Hypothalamus (tissue), 51 donors: ENCODE results near the gene TYRP1.

ENCODE experiments used
- DNase-seq, 51 donors: peaks; one replicate each; lab custom pipeline; 2025; lab: John Stamatoyannopoulos, UW

Gene TYRP1

DNA sequence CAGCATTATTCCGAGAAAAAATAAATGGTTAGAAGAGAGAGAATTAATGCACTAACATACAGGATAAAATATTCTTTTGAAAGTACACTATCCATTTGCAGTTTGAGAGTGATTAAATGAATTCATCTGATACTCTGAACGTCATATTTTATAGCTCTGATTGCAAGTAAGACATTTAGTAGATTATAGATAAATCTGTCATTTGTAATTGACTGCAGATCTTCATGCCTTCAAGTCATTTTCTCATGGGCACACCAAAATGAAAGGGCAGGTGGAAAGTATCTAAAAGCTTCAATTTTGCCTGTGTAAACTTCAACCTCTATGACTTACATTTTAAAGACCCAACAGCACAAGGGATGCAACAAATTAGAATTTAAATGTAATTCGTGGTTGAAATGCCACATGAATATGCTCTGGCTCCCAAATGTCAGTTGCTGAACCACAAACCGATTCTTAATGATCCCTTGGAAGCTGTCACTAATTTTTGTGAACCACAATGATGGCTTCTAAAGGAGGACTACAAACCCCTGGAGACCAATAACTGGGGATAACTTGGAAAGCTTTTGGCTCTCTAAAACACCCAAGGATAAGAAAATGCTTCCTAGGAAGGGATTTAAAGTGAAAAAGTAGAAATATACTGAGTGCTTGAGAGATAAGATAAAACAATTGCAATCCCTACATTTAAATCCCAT, 3.9 kb downstream of the TYRP1 start:
- DNase-seq = no peak

DNA sequence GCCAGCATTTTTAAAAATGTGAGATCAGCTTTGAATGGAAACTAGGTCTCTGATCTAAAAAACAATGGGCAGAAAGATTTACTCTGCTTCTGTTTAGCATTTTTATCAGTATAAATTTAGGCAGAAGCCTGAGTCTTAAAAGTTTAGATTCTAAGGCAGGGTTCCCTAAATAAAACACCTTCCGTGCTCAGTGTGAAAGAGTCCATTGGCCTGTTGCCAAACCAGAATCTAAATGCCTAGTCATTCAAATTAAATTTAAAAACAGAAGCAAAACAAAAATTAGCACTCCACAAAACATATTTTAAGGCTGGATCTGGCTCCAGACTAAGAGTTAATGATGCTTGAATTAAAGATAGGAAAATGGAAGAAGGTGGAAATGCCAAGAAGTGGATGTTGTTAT, 4.5 kb downstream of the TYRP1 start:
- DNase-seq = no peak

DNA sequence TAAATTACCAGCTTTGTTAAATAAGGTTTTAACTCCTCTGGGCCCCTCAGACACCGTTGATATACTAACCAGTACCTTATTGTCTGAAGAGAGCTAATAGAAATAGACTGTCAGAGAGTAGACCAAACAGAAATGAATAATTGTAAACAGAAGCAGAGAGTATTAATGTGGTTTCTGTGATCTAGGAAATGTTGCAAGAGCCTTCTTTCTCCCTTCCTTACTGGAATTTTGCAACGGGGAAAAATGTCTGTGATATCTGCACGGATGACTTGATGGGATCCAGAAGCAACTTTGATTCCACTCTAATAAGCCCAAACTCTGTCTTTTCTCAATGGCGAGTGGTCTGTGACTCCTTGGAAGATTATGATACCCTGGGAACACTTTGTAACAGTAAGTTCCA, 5.1 kb downstream of the TYRP1 start:
- DNase-seq = no peak

DNA sequence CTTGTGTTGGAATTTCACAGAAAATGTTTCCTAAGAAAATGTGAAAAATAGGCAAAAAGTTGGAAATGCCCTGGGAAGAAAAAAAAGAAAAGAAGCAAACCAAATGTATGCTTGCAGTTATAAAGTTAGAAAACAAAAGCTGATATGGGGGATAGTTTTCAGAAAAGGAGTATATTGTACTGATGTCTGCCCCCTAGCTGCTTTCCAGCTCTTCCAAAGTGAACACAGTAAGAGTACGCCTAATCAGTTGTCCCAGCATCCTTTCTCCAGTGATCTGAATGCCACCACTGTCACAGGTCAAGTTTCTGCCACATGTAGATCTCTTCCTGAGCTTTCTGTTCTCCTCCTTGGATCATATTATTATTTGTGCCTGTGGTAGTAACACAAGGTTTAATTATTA, 5.8 kb downstream of the TYRP1 start:
- no peak for DNase-seq

DNA sequence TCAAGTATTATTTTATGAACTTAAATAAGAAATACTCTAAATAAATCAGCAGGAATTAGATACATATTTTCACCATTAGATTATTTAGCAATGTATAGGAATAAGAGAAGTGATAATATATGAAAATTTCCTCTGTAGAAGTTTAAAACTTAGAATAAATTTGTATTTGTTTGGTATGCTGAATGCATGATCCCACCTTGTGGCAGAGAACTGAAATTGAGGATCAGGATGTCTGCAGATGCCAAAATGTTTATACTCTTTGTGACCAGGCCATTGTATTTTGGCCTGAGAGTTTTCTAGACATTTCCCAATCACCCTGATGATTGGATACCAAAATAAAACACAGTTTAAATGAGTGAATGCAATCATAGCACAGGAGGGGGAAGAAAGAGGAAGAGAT, 6.3 kb downstream of the TYRP1 start:
- no peak for DNase-seq

DNA sequence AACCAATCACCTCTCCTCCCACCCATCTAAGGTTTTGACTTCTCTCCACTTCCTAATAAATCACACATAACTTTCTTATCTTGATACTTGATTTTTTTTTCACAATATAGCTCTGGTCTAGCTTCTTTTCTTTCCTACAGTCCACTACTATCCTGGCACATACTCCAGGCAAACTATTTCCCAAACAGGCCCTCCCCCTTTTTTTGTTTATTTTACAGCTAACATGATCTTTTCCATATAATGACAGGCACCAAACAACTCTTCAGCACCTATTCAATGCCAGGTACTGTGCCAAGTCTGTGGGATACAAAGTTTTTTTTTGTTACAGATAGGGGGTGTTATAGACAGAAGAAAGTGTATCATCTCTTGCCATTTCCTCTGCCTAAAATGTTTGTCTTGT, 7.9 kb downstream of the TYRP1 start:
- no peak for DNase-seq

DNA sequence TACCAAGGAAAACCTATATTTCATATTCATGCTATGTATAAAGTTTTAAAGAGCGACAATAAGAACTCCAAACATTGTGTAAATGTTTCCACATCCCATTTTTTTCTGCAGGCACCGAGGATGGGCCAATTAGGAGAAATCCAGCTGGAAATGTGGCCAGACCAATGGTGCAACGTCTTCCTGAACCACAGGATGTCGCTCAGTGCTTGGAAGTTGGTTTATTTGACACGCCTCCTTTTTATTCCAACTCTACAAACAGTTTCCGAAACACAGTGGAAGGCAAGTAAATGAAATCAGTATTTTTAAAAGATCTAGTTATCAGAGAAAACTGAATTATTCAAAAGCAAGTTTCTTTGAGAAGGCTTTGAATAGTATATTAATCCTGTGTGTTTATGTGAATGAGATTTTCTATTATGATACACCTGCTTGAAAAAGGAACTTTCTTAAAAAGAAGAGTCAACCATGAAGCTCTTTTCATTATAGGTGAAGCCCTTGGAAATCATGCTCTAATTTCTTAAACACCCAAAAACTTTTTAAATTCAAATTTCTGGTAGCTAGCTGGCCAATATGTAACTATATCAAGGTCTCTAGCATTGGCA, 9.1 kb downstream of the TYRP1 start:
- DNase-seq = peak in 11 of 51 donors; percentile 2 to 38 (median 6)

DNA sequence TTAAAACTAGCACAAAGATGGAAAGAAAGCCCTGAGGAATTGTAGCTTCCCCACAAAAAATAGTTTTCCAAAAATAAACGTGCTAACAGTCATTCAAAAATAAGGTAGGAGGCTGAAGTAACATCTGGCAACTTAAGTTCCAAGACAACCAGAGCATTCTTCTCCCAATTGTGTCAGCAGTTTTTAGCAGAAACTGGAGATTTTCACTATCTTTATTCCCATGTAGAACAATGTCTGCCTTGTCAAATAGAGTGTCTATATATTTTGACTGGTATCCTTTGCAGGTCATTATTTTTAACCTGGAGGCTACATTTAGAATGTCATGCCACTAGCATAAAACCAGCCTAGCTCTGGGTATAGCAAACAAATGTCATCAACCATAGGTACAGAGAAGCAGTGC, 10.8 kb downstream of the TYRP1 start:
- DNase-seq = no peak

DNA sequence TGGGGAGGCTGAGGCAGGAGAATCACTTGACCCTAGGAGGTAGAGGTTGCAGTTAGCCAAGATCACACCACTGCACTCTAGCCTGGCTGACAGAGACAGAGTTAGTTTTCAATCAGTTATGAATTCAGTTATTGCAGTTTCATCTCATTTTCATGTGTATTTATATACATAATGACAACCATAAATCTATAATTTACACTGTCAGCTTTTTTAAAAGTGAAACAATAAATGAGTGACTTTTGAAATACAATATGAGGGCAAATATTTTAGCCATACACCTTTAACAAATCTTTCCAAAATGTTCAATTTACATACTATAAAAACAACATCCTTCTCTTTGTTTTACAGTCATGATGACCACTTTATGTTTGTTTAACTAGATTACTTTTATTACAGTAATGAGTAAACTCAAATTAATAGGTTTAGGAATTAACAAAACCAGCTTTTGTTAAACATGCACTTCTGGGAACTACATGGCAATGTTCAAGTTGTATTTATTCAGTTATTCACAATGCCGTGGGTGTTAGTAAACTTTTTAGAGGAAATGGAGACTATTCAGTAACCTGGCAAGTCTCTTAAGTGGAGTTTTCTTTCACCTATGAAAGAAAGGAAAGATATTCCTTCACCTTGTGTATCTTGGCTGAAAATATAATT, 12.7 kb downstream of the TYRP1 start:
- DNase-seq = no peak

DNA sequence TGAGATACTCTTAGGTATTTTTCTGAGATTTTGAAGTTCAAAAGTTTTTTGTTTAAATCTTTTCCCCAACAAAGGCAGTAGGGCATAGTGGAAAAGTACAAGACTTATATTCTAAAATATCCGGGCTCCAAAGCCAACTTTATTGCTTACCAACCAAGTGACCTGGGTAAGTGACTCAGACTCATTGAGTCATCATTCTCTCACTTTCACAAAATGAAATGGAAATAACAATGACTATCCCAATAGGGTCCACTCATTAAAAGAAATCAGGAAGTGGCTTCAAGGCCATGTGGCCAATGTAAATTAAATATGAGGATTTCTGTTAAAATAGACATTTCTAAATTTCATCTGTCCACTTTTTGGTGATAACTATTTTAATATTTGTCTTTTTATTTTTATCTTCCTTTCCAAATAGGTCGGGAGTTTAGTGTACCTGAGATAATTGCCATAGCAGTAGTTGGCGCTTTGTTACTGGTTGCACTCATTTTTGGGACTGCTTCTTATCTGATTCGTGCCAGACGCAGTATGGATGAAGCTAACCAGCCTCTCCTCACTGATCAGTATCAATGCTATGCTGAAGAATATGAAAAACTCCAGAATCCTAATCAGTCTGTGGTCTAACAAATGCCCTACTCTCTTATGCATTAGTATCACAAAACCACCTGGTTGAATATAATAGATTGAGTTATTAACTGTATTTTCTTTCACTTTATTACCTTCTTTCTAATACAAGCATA, 15.5 kb downstream of the TYRP1 start:
- no peak for DNase-seq

DNA sequence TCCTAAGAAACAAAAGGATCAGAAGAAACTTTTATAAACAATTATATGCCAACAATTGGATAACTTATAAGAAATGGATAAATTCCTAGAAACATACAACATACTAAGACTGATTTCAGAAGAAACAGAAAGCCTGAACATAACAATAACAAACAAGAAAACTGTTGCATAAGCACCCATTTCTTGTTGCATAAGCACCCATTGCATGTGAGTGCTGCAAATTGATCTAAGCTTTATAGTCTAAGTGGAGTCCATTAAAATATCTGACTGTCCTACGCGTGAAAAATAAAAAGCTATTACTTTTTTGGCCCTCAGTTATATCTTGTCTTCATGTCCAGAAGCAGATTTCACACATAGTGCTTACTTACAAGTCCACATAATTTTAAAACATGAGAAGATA, 19.3 kb downstream of the TYRP1 start:
- no peak for DNase-seq

DNA sequence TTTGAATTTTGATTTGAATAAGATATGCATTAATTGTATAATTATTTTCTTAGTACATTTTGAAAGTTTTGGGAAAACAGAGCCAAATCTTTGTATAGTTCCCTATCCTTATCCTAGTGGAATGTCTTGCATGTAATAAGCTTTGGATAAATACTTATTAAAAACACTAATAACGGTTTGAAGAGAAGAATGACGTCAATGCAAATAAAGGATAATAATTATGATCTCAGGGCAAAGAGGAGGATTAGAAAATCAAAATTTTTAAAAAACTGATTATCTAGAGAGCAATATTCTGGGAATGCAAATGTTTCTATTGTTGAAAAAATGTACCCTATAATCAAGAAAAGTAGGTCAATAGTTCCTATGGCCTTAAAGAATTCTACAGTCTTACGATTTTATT, 22.1 kb downstream of the TYRP1 start:
- DNase-seq = no peak

DNA sequence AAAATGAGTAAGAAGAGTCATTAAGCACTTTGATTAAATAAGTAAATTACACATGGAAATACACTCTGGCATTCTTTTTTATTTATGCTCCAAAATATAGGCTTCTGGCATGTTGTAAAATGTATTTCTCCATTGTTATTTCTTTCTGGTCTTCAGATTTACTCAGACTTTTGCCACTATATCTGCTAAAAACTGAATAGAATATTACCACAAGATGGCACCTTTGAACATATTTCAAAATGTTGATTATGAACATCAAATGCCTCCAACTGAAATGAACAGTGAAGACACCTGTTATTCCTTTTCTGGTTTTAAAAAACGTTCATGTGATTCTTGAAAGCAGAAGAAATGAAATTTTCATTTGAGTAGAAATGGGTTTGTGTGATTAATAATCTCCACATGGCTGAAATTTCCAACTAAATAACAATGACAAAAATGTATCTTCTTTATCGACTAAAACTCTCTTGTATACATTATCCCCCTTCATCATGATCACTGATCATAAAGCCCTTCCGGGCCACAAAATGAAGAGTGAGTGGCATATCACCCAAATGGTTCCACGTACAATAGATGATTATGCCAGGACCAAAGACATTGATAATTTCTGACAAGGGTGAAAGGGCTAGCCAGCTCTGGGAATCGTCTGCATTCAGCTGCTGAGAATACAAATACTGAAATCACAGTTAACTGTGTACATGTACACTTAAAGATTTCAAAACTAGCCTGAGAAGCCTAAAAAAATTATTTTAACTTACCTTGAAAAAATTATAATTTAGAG, 23.8 kb downstream of the TYRP1 start:
- no peak for DNase-seq

DNA sequence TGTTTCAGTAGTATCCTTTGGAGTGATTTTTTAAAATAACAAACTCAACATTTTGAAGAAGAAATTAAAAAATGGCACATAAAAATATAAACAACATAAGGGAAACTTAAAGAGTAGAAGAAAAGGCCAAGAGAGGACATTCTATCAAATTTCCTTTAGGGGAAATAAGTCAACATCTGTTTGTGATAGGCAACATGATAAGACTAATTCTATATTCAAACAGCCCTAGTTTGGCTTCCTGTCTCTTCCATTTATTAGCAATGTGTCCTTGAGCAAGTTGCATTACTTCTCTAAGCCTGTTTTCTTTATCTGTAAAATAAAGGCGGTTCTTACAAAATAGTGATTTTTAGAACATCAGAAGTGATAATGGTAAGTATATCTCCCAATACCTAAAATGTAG, 24.7 kb downstream of the TYRP1 start:
- DNase-seq = no peak

DNA sequence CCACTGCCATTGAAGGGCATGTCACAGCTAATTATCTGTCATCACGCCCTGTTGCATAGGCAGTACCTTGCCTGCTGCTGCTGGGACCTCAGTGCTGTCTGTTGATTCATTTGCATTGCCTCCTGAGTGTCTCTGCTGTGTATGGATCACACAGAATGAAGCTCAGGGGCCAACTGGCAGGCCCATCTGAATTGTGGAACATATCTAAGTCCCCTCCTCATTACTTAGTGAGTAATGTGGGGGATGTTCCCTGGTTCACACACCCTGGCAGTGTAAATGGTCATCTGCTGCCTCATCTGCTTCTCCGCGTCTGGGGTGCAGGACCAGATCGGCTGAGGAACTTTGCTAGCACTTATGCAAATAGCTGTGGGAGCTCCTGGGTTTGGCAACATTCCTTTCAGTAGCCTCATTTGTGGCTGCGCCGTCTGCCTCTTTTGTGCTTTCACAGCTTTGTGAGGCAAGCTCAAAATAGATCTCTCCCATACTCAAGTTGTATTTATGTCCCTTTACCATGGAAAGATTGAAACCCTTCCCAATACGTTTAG, 25.4 kb downstream of the TYRP1 start:
- DNase-seq = peak in 3 of 51 donors; percentile 5 to 24 (median 8)

DNA sequence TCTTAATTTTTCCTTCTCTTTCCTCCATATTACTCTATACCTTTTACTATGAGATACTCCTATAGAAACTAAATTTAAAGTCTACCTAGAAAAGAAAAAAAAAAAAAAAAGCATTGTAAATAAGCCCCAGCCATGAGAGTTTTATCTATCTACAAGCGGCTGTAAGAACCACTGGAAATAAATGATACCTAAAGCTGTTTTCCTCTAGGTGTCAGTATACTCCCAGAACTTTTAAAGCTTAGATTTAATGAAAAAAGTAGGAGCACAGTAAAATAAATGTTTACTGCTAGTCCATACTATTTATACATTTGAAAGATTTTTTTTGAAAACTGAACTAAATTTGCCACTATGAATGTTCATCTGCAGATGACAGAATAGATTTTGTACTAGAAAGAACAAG, 26.2 kb downstream of the TYRP1 start:
- DNase-seq = no peak

DNA sequence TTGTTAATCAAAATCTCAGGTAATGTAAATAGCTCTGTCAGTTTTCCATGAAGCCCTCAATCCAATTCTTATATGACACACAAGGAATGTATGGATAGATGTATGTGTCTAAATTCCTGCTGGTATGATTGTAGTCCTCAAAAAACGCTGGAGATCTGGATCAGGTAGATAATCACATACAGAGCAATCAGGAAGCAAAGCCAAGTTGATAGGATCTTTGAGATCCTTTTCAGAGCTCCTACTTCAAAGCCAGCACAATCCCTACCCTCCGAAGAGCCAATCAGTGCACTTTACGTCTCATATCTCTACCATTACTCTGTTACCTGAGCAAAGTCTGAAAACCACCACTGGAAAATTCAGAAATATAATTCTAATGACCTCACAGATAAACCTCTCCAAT, 27.4 kb downstream of the TYRP1 start:
- DNase-seq = no peak

DNA sequence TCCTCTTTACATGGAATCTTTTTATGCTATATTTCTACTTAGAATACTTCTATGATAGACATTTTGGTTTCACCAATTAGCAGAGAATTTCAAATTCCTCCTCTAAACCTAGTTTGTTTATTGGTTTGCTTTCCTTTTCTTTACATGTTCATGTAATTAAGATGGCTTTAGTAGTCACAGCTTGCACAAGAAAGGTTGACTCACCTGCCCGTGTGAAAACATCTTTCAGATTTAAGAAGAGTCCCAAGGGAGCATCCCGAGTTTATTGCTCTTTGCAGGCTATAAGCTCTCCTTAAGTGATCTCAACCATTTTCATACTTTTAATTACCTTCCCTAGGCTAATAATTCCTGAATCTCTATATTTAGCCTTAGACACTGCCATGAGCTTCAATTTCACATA, 28.9 kb downstream of the TYRP1 start:
- DNase-seq = no peak

DNA sequence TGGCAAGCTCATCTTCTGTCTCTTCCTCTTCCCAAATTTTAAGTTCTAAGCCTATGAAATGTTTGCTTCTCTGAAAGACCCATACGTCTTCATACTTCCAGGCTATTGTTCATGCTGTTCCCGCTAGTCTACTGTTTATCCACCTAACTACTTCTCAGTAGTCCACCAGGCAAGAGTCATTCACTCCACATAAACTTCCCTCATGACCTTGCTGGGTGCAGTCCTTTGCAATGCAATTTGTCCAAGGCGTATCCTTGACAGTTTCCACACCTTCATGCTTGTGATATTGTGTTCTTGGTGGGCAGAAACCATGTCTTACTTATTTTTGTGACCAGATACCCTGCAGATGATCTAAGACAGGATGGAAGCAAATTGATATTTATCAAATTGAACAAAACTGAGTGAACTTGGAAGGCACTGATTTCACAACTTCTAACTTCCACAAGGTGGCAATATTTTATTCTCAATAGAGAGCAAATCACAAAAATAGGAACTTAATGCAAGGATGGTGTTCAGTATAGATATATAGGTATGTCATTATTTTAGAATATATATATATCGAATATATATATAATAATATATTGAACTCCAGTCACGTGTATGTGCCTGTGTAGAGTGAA, 30.3 kb downstream of the TYRP1 start:
- peak in 1 of 51 donors; percentile 44 for DNase-seq

DNA sequence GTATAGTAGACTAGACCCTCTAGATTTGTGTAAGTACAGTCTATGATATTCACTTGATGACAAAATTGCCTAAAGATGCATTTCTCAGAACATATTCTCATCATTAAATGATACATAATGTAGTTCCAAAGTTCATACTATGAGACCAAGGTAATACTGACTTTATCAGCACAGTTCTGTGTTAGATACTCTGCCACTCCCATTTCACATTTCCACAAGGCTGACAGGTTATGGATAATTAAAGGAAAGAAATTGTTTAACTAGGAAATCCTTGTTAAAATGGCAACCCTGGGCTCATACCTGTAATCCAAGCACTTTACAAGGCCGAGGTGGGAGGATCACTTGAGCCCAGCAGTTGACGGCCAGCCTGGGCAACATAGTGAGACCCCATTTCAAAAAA, 33.6 kb downstream of the TYRP1 start:
- no peak for DNase-seq
